Activated CD8-positive, alpha-beta T cell treated with anti-CD3 and anti-CD28 coated beads for 36 hours (primary cell): ENCODE measurements around the gene ADORA3. TPM values are rescaled to one million over a fixed set of nuclear protein-coding genes. Genes with fewer than 3 reads are reported as not detected.

Experiments used
- ATAC-seq: fragments of 200-7000 bp; cut with Tn5 transposase; one replicate; pipeline ENCODE4 v1.10.0; 2021; ENCODE audit warnings: mild to moderate bottlenecking, moderate library complexity
- CTCF ChIA-PET: fragments of 350-600 bp; sonication (Branson Sonifier 250); formaldehyde crosslinking; loops from one replicate; lab custom pipeline; 2021; ENCODE audit warnings: antibody characterized with exemption; lab: Charles Lee
- POLR2A ChIA-PET: fragments of 350-600 bp; sonication (Branson Sonifier 250); formaldehyde crosslinking; loops from one replicate; lab custom pipeline; 2021; ENCODE audit warnings: antibody characterized with exemption; lab: Charles Lee
- DNase-seq: peaks from one replicate; pipeline ENCODE4 v3.0.0-alpha.2; 2020
- H3K27ac Mint-ChIP-seq: one replicate; pipeline ENCODE4 v1.8.0; 2021; ENCODE audit warnings: mild to moderate bottlenecking, mixed read lengths
- H3K27me3 Mint-ChIP-seq: one replicate; pipeline ENCODE4 v1.8.0; 2021; ENCODE audit warnings: mixed read lengths
- H3K36me3 Mint-ChIP-seq: one replicate; pipeline ENCODE4 v1.8.0; 2021; ENCODE audit warnings: low read depth, mixed read lengths
- H3K4me1 Mint-ChIP-seq: one replicate; pipeline ENCODE4 v1.8.0; 2021; ENCODE audit warnings: low read depth, mixed read lengths
- H3K4me3 Mint-ChIP-seq: one replicate; pipeline ENCODE4 v1.8.0; 2021; ENCODE audit warnings: mild to moderate bottlenecking, moderate library complexity, mixed read lengths
- H3K9me3 Mint-ChIP-seq: one replicate; pipeline ENCODE4 v1.8.0; 2021; ENCODE audit warnings: mixed read lengths
- intact Hi-C: fragments of 100-400 bp; cut with micrococcal nuclease; formaldehyde crosslinking; loops from one replicate; pipeline ENCODE4 v1.10.0; 2022
- total RNA-seq, 2 experiments: library from RNA; stranded (reverse); gene quantifications; one replicate each; pipeline ENCODE4 v1.2.3, GENCODE V29; 2021
- TF ChIP-seq, protein P1 (sequence below): fragments of 200-600 bp; IDR thresholded peaks from one replicate; pipeline ENCODE4 v1.8.0; 2022; ENCODE audit warnings: antibody characterized with exemption, mild to moderate bottlenecking

Gene ADORA3
- total RNA-seq, 2 experiments from 2014 or later = not detected

DNA sequence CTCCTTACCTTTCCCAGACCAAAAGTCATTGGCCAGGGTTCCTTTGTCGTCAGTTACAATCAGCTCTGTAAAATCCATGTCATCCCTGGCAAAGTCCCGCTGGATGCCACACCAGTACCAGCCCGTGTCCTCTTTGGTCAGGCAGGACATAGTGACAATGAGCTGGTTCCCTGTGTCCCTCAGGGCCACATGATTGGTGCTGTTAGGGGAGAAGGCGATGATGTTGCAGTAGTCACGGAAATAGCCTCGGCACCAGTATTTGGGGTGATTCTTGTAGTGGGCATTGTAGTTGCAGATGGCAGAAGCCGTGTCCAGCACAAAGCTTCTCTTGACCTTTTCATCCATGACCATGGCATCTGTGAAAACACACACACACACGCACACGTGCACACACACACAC lies 14.8 kb downstream of the ADORA3 start:
- no peaks in the 10 kb centered on the region for H3K4me1 Mint-ChIP-seq
- TF ChIP-seq, protein P1, sequence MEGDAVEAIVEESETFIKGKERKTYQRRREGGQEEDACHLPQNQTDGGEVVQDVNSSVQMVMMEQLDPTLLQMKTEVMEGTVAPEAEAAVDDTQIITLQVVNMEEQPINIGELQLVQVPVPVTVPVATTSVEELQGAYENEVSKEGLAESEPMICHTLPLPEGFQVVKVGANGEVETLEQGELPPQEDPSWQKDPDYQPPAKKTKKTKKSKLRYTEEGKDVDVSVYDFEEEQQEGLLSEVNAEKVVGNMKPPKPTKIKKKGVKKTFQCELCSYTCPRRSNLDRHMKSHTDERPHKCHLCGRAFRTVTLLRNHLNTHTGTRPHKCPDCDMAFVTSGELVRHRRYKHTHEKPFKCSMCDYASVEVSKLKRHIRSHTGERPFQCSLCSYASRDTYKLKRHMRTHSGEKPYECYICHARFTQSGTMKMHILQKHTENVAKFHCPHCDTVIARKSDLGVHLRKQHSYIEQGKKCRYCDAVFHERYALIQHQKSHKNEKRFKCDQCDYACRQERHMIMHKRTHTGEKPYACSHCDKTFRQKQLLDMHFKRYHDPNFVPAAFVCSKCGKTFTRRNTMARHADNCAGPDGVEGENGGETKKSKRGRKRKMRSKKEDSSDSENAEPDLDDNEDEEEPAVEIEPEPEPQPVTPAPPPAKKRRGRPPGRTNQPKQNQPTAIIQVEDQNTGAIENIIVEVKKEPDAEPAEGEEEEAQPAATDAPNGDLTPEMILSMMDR = no peak
- intact Hi-C loops = no loop called here
- H3K4me3 Mint-ChIP-seq = no peak overlapping the region
- H3K27ac Mint-ChIP-seq = no peak overlapping the region
- H3K36me3 Mint-ChIP-seq = no peaks in the 10 kb centered on the region
- DNase-seq = no peak
- ChIA-PET POLR2A (interaction anchor here (0.7 kb wide), 1 partner anchor 25 kb away, joined by 3 read pairs; no protein-coding TSS in a partner anchor), CTCF (interaction anchor here (0.7 to 1.3 kb wide), 3 partner anchors 12 to 259 kb away, joined by 3 to 4 read pairs (median 3); no protein-coding TSS in a partner anchor)
- no peaks in the 10 kb centered on the region for H3K27me3 Mint-ChIP-seq
- no peak for ATAC-seq
- no peaks in the 10 kb centered on the region for H3K9me3 Mint-ChIP-seq

DNA sequence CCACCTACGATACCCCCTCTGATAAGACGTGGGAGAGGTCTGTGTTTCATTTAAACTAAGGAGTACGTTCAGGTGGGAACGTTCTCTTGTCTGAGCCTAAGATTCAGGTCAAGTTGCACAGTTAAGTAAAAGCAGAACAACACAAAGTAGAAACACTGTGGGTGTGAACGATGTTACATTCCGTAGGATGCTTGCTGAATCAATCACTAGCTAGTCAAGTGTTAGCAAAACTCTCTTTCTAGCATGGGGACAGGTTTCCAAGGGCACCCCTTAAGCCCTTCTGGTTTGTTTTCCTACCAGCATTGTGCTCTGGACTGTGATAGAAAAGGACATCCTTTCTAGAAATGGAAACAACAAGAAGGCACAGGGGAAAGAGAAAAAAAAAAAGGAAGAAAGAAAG lies 16.3 kb downstream of the ADORA3 start:
- Mint-ChIP-seq H3K27me3 (no peaks in the 10 kb centered on the region), H3K4me3 (no peak overlapping the region), H3K27ac (no peak overlapping the region), H3K9me3 (no peaks in the 10 kb centered on the region), H3K4me1 (peaks cover 2% of the 10 kb centered on the region), H3K36me3 (no peaks in the 10 kb centered on the region)
- ChIA-PET CTCF (interaction anchor here (1.0 to 2.2 kb wide), 2 partner anchors 9 to 11 kb away, joined by 3 to 7 read pairs; no protein-coding TSS in a partner anchor), POLR2A (no interaction called here)
- TF ChIP-seq, protein P1 = no peak
- DNase-seq = no peak
- intact Hi-C loops = no loop called here
- no peak for ATAC-seq

DNA sequence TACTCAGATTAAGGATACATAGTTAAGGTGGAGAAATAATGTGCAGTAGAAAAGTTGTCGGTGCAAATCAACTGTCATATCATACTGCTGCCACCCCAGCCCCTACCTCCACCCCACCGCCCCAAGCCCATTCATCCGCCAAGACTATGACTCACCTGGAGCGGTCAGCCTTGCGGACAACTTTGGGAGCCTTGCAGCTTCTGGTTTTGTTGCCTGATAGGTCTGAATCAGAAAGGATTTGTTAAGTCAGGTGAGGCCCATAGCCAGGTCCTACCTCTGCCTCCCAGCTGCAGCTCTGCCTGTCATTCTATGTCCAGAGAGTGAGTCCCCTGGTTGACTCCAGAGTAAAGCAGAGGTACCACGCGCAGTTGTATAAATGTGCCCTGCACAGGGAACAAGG lies 17.0 kb downstream of the ADORA3 start:
- Mint-ChIP-seq H3K27ac (no peak overlapping the region), H3K36me3 (no peaks in the 10 kb centered on the region), H3K4me1 (peaks cover 6% of the 10 kb centered on the region), H3K9me3 (no peaks in the 10 kb centered on the region), H3K4me3 (no peak overlapping the region), H3K27me3 (no peaks in the 10 kb centered on the region)
- intact Hi-C loops = no loop called here
- POLR2A ChIA-PET = interaction anchor here (1.6 kb wide), 1 partner anchor 10 kb away, joined by 5 read pairs; no protein-coding TSS in a partner anchor
- TF ChIP-seq, protein P1 = no peak
- ATAC-seq (no peak), DNase-seq (no peak)
- CTCF ChIA-PET = interaction anchor here (1.9 to 2.2 kb wide), 4 partner anchors 9 to 283 kb away, joined by 5 to 11 read pairs (median 8); no protein-coding TSS in a partner anchor

DNA sequence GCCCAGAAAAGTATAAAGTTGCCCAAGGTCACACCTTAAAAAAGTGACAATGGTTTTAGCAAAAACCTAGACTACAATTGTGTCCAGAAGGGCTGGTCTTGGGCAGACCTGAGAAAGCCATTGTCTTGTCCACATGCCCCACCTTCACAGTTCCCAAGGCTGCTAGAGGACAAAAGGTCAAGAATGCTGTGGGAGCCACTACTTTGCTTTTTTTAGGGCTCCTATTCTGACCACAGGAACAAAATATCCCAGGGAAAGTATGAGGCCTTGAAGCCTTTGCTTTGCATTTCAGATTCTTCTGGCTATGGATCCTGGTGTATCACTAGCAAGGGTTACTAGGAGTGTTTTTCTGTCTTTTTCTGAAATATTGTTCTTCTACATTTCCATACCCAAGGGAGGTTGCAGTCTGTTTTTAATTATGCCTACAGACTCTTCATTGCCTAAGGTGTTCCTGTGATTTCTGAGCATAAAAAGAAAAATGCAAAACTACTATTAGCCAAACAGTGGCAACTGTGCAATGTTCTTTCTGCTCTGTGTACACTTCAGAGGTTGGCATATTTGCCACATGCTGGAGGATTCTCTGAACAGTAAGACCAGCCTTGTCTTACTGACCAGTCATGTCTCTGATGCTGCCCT lies 18.9 kb downstream of the ADORA3 start:
- Mint-ChIP-seq H3K4me1 (peaks cover 9% of the 10 kb centered on the region), H3K9me3 (no peaks in the 10 kb centered on the region), H3K27ac (no peak overlapping the region), H3K36me3 (no peaks in the 10 kb centered on the region), H3K4me3 (no peak overlapping the region), H3K27me3 (no peaks in the 10 kb centered on the region)
- ChIA-PET POLR2A (interaction anchor here (1.4 to 1.6 kb wide), 3 partner anchors 12 to 270 kb away, joined by 3 to 5 read pairs (median 5); no protein-coding TSS in a partner anchor), CTCF (interaction anchor here (1.1 to 2.2 kb wide), 5 partner anchors 11 to 285 kb away, joined by 3 to 11 read pairs (median 5); no protein-coding TSS in a partner anchor)
- intact Hi-C loops = no loop called here
- ATAC-seq = no peak
- TF ChIP-seq, protein P1 = no peak
- DNase-seq = no peak

DNA sequence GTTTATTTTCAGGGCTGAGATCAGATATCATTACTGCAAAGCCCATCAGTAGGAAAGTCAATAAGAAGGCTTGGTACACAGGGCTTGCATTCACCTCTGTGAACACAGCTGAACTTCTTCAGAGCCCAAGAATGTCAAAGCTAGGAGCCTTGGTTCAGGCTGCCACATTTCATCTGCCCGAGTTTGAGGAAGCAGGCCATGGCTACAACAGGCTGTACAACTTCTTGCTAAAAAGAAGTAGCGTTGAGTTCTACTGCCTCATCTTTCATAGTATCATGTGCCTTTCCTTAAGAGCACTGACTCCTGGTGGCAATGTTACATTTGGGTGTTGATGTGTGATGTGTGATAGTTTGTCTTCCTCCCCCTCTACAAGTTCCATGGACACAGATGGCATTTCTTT lies 19.6 kb downstream of the ADORA3 start:
- peaks cover 9% of the 10 kb centered on the region for H3K4me1 Mint-ChIP-seq
- no peak overlapping the region for H3K4me3 Mint-ChIP-seq
- no peaks in the 10 kb centered on the region for H3K9me3 Mint-ChIP-seq

More for the DNA sequence above, 19.6 kb downstream of the ADORA3 start:
- Mint-ChIP-seq H3K27ac (no peak overlapping the region), H3K36me3 (no peaks in the 10 kb centered on the region), H3K27me3 (no peaks in the 10 kb centered on the region)
- CTCF ChIA-PET = no interaction called here
- no peak for ATAC-seq
- POLR2A ChIA-PET = no interaction called here
- intact Hi-C loops = no loop called here
- no peak for DNase-seq
- TF ChIP-seq, protein P1 = no peak
